GM21717 (cell line): Measurements from ENCODE around the gene CAVIN1.
"Not testable (repeated sequence)": the region's sequence is repeated elsewhere in the genome, so short reads cannot be mapped to it uniquely, and the experiment has no call there.

ENCODE experiments used
- ATAC-seq: cut with Tn5 transposase; IDR thresholded peaks from one replicate; pipeline ENCODE4 v1.9.1; 2021; ENCODE audit warnings: mild to moderate bottlenecking, moderate library complexity; ENCODE audit not compliant: unreplicated experiment

CAVIN1 gene, protein sequence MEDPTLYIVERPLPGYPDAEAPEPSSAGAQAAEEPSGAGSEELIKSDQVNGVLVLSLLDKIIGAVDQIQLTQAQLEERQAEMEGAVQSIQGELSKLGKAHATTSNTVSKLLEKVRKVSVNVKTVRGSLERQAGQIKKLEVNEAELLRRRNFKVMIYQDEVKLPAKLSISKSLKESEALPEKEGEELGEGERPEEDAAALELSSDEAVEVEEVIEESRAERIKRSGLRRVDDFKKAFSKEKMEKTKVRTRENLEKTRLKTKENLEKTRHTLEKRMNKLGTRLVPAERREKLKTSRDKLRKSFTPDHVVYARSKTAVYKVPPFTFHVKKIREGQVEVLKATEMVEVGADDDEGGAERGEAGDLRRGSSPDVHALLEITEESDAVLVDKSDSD

DNA sequence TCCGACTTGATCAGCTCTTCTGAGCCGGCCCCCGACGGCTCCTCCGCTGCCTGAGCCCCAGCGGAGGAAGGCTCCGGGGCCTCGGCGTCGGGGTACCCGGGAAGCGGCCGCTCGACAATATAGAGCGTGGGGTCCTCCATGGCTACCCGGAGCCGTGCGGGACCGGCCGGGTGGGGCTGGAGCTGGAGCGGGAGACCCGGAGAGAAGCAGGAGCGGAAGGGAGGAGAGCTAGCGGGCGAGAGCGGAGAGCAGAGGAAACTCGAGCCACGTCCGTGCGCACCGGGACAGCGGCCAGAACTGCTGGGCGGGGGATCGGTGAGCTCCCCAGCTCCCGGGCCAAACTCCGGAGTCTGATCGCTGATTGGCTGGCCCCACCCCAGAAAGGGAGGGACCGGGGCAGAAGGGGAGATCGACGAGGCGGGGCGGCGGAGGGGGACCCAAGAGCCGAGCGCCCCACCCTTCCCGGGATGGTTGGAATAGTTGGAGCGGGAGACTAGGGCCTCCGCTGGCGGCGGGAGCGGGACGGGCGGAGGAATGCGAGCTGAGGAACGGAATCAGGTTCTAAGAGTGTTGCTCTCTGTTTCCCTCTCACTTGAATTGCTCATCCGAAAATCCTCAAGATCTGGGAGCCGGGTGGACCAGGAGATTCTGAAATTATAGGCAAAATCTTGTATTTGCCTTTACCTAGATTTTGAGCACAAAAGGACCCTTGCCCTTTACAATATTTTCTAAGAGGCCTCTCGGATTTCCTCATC lies at the start of gene CAVIN1:
TSS of gene CAVIN1 (minus strand) at position 299 of the 755 bp plus-strand sequence. CDS start at position 140, 159 bp downstream.
- ATAC-seq: no peak

DNA sequence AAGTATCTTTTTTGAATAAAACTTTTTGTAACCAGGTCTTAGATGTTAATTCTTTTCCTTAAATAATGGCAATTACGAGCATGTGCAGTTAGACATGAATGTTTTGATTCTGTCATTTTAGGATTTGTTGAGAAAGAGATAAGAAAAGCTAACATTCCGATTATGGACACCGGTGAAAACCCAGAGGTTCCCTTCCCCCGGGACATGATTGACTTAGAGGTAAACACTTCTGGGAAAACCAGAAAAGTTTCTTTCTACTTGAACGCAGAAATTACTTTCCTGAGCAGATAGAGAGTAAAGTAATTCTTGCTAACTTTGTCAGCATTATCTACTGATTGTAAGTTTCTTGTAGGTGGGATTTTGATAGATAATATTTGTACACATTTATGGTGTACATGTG lies 44.8 kb upstream of the CAVIN1 start:
- no peak for ATAC-seq

DNA sequence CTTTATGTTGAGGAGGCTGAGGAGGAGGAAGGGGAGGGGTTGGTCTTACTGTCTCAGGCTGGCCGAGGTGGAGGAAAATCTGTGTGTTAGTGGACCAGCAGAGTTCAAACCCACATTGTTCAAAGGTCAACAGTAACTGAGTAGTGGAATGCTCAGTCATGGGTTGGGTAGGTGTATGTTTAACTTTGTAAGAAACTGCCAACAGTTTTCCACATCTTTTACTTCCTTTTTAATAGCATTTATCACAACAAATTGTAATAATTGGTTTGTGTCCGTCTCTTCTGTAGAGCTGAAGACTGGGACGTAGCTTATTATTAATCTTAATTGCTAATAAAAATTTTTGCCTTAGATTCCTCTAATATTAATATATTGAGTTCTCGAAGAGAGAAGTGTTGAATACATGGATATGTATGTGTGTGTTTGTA lies 40.9 kb upstream of the CAVIN1 start:
- no peak for ATAC-seq

DNA sequence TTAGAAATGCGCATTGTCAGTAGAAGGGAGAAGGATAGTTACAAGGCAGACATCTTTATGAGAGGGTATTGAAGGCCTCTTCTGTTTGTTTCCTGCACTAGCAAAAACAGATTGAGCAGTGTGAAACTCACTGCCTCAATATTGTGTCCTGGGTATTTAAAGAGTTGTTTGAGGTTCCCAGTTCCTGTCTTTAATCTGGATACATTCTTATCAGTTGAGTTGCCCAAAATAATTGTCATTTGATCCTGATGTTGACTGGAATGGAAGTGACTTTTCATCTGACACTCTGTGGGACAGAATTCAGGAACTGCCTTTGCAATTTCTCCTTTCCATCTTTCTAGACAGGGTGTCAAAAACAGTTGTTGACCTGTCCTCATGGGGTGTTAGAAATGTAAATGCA lies 37.3 kb upstream of the CAVIN1 start:
- no peak for ATAC-seq

DNA sequence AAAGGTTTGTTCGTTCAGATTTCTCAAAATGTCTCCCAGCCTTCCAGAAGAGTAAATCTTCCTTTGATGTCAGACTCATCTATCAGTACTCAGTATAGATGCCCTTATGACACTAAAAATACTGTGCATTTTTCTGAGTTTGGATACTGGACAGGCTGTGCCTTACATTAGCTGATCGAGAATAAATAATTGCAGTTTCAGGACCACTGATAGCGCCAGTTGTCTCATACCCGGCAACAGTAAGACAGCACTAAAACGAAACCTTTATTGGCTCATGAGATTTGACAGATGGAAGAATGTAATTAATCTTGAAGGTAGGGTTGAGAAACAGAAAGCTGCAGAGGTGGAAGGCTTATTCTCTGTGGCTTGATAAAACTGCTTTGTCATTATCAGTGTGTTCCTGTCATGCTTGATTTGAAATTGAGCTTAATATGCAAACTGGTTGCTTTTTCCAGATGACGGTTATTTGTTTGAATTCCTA lies 36.8 kb upstream of the CAVIN1 start:
- ATAC-seq: no peak

DNA sequence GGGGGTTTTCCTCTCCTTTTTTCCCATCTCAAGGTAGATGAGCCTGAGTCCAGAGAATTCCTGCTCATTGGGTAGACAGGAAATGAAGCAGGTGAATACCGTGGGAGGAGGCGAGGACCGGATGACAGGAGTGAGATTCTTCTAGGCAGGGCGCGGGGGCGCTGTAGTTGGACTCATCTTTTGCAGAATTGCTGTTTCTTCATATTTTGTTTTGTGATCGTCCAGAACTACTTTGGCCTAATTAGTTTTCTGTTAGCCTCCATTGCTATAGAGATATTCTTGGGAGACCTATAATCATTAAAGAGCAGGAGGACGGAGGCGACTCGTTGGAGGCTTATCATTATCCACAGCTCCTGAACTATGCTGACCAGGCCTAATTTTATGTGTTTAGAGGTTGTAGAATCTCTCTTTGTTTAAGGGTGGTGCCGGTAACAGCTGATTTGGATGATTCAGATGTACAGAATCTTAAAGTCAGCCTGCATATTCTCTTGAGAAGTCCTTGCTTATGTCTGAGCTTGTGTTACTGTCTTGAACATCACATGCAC lies 36.3 kb upstream of the CAVIN1 start:
- ATAC-seq: no peak

DNA sequence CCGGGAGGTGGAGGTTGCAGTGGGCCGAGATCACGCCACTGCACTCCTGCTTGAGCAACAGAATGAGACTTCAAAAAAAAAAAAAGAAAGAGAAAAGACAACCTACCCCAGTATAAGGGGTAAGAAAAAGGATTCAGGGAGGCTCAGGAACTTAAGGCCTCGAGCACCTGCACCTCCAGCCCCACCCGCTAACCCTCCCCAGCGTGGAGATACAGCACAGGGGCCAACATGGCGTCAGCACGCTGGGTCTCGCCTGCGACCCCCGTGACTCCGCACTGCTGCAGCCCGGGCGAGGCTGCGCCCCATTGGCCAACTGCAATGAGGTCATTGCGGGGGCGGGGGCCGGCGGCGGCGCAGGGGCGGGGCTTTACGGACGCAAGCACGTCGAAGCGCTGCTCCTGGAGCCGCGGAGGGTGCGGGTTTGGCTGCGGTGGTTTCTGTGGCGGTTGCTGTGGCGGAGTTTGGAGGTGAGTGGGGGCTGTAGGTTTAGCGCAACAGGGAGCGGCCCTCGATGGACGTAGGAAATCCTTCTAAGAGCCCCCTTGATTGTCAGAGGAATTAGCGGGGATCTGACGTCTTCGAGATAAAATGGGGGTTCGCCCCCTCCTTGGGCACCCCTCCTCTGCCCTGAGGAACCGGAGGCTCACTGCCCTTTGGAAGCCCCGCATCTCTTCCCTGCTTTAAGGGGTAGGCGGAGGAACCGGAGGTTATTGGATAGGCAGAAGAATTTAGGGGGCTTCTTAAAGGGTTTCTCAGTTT lies 35.6 kb upstream of the CAVIN1 start, which contains the start of gene ATP6V0A1:
TSS of gene ATP6V0A1 (plus strand) at position 382 of the 759 bp plus-strand sequence. CDS start 2,017 bp downstream, outside the sequence.
- peak; percentile 62 for ATAC-seq

DNA sequence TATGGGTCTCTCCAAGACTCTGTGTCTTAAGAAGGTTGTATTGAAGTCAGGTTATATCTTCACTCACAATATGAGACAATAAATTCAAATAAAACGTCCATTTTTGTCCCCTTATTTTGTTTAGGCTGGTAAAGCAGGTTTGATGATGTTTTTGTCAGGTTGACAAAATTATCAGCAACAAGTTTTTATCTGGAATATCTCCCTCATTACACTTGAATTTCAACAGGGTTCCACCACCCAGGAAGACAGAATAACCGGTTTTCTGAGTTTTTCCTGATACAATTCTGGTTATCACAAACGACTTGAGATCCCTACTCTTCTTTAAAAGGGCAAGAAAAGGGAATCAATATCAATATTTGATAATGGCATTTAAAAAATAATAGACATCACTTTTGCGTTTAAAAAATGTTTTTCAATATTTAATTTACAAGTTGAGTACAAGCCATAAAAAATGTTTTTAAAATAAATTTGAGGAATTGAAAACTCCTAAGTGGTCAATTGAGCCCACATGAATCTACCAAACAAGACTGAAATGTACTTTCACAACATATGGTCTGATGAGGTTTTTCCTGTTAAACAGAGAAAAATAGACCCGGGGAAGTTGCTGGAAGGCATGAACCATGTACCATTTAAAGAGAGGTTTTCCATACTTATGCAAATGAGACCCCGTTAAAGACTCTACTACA lies 34.2 kb upstream of the CAVIN1 start:
- no peak for ATAC-seq

DNA sequence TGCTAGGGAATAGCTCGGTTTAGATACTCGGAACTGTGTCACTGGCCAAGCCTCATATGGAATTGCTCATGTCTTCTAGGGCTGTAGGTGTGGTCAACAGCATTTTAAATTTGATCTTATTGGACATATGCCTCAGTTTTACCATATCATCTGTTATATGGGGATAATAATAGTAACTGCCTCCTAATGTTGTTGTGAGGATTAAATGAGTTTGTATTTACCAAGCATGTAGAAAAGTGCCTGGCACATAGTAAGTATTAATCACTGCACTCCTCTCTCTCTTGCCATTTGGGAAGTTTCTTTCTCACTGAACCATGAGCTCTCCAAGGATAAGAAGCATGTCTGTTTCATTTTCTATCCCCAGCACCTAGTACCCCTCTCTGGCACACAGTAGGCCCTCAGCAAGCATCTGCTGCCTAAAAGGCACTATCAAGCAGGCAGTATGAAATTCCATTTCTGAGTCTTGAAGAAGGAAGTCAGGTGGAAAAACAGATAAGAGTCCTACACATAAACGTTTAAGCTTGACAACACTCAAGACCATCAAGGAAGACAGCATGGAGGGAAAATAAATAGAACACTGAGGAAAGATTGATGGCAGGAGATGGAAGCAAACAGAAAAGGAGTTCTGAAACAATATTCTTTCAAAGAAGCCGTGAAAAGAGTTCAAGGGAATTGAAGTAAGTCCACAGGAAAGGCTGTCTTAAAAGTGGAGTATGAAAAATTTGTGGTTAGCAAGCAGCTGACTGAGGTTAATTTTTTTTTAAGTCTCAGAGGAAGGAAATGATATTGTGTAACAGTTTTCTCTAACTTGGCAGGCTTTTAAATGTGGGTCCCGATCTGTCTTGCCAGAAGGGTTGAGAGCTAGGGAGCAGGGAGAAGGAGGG lies 33.4 kb upstream of the CAVIN1 start:
- ATAC-seq: no peak

DNA sequence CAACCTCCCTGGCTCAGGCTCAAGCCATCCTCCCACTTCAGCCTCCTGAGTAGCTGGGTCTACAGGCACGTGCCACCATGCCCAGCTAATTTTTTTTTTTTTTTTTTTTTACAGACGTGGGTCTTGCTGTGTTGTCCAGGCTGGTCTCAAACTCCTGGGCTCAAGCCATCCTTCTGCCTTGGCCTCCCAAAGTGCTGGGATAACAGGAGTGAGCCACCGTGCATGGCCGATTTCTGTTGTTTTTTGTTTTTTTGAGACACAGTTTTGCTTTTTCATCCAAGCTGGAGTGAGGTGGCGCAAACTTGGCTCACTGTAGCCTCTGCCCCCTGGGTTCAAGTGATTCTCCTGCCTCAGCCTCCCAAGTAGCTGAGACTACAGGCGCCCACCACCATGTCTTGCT lies 31.9 kb upstream of the CAVIN1 start:
- not testable (repeated sequence) for ATAC-seq

DNA sequence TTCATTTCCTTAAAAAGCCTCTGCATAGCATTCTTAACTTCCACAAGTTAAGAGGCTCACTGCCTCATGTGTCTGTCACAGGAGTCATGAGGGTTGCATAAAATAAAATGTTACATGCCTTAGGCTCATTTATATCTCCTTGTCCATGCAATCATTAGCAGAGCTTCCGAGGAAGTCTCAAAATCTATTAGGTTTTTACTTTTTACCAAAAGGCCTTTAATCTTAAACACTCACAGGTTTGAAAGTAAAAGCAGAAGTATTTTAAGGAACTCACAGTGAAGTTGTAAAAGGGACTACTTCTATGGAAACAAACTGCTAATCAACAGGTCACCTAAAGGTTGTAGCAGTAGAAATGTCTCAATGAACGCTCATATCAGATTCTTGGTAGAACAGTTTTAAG lies 30.4 kb upstream of the CAVIN1 start:
- no peak for ATAC-seq

DNA sequence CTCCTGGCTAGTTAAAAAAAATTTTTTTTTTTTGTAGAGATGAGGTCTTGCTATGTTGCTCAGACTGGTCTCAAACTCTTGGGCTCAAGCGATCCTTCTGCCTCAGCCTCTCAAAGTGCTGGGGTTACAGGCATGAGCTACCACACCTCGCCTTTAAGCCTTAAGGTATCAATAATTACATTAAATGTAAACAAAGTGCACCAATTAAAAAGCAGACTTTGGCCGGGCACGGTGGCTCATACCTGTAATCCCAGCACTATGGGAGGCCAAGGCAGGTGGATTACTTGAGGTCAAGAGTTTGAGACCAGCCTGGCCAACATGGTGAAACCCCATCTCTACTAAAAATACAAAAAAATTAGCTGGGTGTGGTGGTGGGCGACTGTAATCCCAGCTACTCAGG lies 28.2 kb upstream of the CAVIN1 start:
- ATAC-seq: not testable (repeated sequence)

DNA sequence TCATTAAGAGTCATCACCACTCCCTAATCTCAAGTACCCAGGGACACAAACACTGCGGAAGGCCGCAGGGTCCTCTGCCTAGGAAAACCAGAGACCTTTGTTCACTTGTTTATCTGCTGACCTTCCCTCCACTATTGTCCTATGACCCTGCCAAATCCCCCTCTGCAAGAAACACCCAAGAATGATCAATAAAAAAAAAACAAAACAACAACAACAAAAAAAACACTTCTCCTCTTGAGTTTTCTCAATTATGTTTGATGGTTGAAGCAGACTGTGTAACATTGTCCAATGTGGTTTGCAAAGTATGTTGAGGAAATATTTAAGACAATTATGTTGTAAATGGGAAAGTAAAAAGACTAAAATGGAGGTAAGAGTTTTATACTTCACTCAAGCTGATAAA lies 26.8 kb upstream of the CAVIN1 start:
- ATAC-seq: not testable (repeated sequence)

DNA sequence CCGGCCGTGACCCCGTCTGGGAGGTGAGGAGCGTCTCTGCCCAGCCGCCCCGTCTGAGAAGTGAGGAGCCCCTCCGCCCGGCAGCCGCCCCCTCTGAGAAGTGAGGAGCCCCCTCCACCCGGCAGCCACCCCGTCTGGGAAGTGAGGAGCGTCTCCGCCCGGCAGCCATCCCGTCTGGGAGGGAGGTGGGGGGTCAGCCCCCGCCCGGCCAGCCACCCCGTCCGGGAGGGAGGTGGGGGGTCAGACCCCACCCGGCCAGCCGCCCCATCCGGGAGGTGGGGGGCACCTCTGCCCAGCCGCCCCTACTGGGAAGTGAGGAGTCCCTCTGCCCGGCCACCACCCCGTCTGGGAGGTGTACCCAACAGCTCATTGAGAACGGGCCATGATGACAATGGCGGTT lies 26.1 kb upstream of the CAVIN1 start:
- not testable (repeated sequence) for ATAC-seq

DNA sequence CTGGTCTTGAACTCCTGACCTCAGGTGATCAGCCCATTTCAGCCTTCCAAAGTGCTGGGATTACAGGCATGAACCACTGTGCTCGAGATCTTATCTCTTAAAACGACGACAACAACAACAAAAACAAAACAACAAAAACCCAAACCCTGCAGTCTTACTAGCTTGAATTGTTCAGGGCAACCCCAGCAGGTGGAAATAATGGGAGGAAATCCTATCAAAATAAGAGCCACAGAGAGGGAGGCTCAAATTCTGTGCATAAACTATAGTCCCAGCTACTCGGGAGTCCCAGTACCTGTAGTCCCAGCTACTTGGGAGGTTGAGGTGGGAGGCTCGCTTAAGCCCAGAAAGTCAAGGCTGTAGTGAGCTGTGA lies 19.1 kb upstream of the CAVIN1 start:
- no peak for ATAC-seq

DNA sequence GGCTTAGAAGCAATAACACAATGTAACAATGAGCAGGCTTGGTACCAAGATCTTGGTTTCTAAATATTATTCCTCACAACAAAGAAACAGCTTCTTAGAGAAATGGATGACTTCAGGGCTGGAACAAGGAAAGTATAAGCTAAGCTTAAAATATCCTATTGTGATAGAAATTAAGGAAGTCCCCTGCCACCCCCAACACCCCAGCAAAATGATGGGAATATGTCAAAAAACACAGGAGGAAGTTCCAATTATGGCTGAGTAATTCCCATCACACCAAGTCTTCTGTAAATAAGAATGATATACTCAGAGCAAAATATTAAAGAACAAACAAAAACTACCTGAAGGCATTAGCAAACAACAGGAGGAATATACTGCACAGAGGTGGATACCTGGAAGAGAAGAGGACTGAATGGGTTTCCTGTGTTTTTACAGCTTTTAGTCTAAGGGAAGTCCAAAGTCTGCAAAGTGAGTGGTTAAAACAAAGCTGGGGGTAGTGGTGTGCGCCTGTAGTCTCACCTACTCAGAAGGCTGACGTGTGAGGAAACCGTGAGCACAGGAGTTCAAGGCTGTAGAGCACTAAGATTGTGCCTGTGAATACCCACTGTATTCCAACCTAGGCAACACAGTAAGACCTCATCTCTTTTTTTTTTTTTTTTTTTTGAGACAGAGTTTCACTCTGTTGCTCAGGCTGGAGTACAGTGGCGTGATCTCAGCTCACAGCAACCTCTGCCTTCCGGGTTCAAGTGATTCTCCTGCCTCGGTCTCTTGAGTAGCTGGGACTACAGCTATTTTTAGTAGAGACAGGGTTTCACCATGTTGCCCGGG lies 18.5 kb upstream of the CAVIN1 start:
- no peak for ATAC-seq

DNA sequence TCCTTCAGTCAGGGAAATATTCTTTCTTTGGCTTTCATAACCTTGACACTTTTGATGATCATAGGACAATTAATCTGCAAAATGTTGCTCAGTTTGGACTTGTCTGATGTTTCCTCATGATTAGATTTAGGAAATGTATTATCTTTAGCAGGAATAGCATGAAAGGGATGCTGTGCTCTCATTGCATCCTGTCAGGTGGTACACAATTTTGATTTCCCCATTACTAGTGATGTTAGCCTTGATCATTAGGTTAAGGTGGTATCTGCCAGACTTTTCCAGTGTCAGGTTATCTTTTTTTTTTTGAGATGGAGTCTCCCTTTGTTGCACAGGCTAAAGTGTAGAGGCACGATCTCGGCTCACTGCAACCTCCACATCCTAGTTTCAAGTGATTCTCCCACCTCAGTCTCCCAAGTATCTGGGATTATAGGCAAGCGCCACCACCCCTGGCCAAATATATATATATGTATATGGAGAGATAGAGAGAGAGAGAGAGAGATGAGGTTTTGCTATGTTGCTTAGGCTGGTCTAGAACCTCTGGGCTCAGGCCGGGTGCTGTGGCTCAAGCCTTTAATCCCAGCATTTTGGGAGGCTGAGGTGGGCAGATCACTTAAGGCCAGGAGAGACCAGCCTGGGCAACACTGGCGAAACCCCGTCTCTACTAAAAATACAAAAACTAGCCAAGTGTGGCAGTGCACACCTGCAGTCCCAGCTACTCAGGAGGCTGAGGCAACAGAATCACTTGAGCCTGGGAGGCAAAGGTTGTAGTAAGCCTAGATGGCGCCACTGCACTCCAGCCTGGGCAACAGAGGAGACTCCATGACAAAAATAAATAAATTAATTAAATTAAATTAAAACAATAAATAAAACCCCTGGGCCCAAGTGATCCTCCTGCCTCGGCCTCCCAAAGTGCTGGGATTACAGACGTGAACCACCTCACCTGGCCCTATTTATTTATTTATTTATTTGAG lies 15.8 kb upstream of the CAVIN1 start:
- ATAC-seq: no peak
